ENCODE data around the gene PEX14.

The PEX14 gene

GRCh38 chr1:10612436-10613160 is 137.8 kb downstream of the PEX14 start:
- TF ChIP-seq SIN3A (IDR thresholded peaks at IDR 0.05; ENCODE audit: borderline replicate concordance, insufficient read depth, low read length) (no peak), FOXP2 (optimal IDR thresholded peaks at IDR 0.05; ENCODE audit: borderline replicate concordance, extremely low read depth, extremely low read length, insufficient read depth) (no peak), POLR2AphosphoS5 (IDR thresholded peaks at IDR 0.05; ENCODE audit: low read depth, low read length) (no peak), TAF1 (IDR thresholded peaks at IDR 0.05; ENCODE audit: borderline replicate concordance, insufficient read depth, low read length) (no peak)
- TF ChIP-seq, protein P1, sequence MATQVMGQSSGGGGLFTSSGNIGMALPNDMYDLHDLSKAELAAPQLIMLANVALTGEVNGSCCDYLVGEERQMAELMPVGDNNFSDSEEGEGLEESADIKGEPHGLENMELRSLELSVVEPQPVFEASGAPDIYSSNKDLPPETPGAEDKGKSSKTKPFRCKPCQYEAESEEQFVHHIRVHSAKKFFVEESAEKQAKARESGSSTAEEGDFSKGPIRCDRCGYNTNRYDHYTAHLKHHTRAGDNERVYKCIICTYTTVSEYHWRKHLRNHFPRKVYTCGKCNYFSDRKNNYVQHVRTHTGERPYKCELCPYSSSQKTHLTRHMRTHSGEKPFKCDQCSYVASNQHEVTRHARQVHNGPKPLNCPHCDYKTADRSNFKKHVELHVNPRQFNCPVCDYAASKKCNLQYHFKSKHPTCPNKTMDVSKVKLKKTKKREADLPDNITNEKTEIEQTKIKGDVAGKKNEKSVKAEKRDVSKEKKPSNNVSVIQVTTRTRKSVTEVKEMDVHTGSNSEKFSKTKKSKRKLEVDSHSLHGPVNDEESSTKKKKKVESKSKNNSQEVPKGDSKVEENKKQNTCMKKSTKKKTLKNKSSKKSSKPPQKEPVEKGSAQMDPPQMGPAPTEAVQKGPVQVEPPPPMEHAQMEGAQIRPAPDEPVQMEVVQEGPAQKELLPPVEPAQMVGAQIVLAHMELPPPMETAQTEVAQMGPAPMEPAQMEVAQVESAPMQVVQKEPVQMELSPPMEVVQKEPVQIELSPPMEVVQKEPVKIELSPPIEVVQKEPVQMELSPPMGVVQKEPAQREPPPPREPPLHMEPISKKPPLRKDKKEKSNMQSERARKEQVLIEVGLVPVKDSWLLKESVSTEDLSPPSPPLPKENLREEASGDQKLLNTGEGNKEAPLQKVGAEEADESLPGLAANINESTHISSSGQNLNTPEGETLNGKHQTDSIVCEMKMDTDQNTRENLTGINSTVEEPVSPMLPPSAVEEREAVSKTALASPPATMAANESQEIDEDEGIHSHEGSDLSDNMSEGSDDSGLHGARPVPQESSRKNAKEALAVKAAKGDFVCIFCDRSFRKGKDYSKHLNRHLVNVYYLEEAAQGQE (IDR thresholded peaks at IDR 0.05; ENCODE audit: insufficient read depth in 1 of 2, low read depth in 2 of 2, low read length in 2 of 2) = no peak

DNA sequence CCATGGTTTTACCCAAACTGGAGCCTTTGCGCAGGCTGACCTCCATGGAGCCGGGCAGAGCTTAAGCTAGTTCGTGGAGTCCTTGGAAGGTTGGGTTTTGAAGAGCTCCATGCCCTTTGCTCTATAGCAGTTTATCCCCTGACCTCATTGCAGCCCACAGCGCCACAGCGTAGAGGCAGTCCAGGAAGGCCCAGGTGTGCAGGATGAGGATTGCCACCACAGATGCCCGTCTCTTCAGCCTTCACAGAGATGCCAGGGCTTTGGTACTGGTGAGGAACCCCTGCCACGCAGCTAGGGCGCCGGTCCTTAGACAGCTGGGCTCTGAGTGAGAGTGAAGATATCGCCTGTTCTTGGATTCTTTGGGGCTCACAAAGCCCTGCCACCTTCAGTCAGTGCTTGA is 138.6 kb downstream of the PEX14 start:
- TF ChIP-seq TAF1 (IDR thresholded peaks at IDR 0.05; ENCODE audit: borderline replicate concordance, insufficient read depth, low read length) = no peak
- no peak for TF ChIP-seq FOXP2 (optimal IDR thresholded peaks at IDR 0.05; ENCODE audit: borderline replicate concordance, extremely low read depth, extremely low read length, insufficient read depth)

DNA sequence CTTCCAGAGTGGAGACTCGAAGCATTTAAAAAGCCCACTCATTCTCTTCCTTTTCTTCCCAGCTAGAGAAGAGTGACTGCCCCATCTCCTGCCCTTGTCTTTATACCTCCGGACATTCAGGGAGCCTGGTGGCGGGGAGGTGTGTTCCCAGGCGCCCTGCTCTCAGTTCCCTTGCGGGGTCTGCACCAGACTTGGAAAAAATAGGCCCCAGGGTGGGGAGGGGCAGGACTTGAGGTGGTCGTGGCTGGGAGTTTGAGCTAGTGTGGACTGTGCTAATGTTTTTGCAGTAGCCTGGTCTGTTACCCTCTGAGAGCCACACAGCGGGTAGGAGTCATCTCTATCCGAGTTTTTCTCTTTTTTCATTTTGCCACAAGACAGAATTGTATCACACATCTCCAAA is 139.1 kb downstream of the PEX14 start:
- TF ChIP-seq POLR2AphosphoS5 (IDR thresholded peaks at IDR 0.05; ENCODE audit: low read depth, low read length) (no peak), TAF1 (IDR thresholded peaks at IDR 0.05; ENCODE audit: borderline replicate concordance, insufficient read depth, low read length) (no peak), SIN3A (IDR thresholded peaks at IDR 0.05; ENCODE audit: borderline replicate concordance, insufficient read depth, low read length) (no peak), FOXP2 (optimal IDR thresholded peaks at IDR 0.05; ENCODE audit: borderline replicate concordance, extremely low read depth, extremely low read length, insufficient read depth) (no peak)
- TF ChIP-seq, protein P1 (IDR thresholded peaks at IDR 0.05; ENCODE audit: insufficient read depth in 1 of 2, low read depth in 2 of 2, low read length in 2 of 2) = no peak

DNA sequence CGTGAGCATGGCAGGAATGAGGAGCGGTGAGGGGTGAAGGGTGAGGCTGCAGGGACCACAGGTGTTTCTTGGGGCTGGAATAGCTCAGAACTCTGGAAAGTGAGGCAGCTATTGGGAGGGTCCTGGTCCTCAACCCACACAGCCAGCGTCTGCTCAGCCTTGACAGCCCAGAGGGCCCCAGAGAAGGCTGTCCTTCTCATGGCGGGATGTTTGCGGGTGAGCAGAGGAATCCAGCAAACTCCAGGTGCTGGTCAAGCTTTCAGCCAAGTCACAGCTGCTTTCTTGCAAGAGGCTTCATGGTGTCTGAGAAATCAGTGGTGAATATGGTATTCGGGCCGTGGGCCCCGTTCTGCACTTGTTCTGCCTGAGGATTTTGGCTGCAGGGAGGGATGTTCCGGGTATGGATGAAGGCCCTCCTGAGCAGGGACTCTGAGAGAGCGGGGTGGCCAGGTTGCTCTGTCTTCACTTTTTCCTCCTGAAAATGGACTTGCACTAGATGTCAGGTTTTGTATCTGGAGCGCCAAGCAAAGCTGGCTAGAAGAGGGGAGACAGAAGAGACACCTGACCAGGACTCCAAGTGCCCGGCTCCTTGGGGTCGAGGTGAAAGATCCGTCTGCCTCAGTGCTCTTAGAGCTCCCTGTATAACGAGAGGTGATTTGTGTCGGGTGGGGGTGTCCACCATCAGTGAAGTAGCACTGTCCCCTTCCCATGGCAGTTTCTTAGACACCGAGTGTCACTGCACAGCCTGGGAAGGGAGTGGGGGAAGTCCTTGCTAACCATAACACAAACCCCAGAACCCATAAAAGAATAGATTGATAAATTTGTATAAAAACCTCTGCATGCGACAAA is 139.9 kb downstream of the PEX14 start:
- TF ChIP-seq FOXP2 (optimal IDR thresholded peaks at IDR 0.05; ENCODE audit: borderline replicate concordance, extremely low read depth, extremely low read length, insufficient read depth) (no peak), SIN3A (IDR thresholded peaks at IDR 0.05; ENCODE audit: borderline replicate concordance, insufficient read depth, low read length) (no peak), TAF1 (IDR thresholded peaks at IDR 0.05; ENCODE audit: borderline replicate concordance, insufficient read depth, low read length) (no peak), POLR2AphosphoS5 (IDR thresholded peaks at IDR 0.05; ENCODE audit: low read depth, low read length) (no peak)
- TF ChIP-seq, protein P1 (IDR thresholded peaks at IDR 0.05; ENCODE audit: insufficient read depth in 1 of 2, low read depth in 2 of 2, low read length in 2 of 2) = no peak

GRCh38 chr1:10615332-10615731 is 140.6 kb downstream of the PEX14 start:
- TF ChIP-seq TAF1 (IDR thresholded peaks at IDR 0.05; ENCODE audit: borderline replicate concordance, insufficient read depth, low read length) (no peak), SIN3A (IDR thresholded peaks at IDR 0.05; ENCODE audit: borderline replicate concordance, insufficient read depth, low read length) (no peak), FOXP2 (optimal IDR thresholded peaks at IDR 0.05; ENCODE audit: borderline replicate concordance, extremely low read depth, extremely low read length, insufficient read depth) (no peak), POLR2AphosphoS5 (IDR thresholded peaks at IDR 0.05; ENCODE audit: low read depth, low read length) (no peak)
- TF ChIP-seq, protein P1 (IDR thresholded peaks at IDR 0.05; ENCODE audit: insufficient read depth in 1 of 2, low read depth in 2 of 2, low read length in 2 of 2) = no peak
